ENCODE results near the gene RLN3. TPM values are rescaled to one million over a fixed set of nuclear protein-coding genes. Genes with fewer than 3 reads are reported as not detected.

The RLN3 gene
- total RNA-seq, 1 donor from 2014 or later: not detected

GRCh38 chr19:14054099-14054498, 26.2 kb downstream of the RLN3 start:
- DNase-seq (ENCODE audit: low read depth): no peak

DNA sequence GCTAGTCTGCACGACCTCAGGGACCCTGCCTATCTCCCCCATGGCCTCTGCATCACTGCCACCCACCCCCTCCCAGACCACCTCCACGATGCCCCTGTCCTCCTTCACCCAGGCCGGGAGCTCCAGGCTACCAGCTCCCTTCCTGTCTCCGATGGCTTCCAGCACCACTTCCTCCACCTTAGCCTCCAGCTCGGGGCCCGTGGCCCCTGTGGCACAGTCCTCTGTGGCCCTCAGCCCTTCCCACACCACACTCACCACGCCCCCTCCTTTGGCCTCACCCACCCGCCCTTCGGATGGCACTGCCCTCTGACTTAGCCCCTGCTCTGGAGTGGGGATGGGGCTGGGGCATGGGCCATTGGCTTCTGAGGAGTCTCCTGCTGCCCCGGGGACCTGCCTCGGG, 26.8 kb downstream of the RLN3 start:
- no peak for DNase-seq (ENCODE audit: low read depth)

GRCh38 chr19:14055396-14055795, 27.4 kb downstream of the RLN3 start:
- DNase-seq (ENCODE audit: low read depth): no peak

DNA sequence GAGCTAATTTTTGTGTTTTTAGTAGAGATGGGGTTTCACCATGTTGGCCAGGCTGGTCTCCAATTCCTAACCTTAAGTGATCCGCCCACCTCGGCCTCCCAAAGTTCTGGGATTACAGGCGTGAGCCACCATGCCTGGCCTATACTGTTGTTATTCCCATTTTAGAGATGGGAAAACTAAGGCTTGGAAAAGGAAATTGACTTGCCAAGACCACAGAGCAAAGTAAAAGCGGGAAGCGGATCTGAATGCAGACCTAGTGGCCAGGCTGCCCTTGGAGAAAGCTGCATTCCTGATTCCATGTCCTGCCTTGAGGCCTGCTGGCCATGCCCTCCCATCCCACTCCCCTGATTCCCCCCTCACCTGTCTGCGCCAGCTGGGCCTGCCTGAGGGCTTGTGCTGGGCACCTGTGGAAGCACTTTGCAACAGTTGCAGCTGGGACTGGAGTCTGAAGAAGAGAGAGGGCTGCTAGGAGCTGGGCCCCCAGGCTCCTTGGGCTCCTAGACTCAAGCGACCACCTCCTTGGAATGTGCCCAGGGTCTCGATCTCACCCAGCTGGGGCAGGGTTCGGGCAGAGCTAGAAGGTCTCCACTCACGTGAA, 28.2 kb downstream of the RLN3 start:
- no peak for DNase-seq (ENCODE audit: low read depth)

GRCh38 chr19:14056741-14057356, 28.9 kb downstream of the RLN3 start:
- DNase-seq (ENCODE audit: low read depth): no peak

DNA sequence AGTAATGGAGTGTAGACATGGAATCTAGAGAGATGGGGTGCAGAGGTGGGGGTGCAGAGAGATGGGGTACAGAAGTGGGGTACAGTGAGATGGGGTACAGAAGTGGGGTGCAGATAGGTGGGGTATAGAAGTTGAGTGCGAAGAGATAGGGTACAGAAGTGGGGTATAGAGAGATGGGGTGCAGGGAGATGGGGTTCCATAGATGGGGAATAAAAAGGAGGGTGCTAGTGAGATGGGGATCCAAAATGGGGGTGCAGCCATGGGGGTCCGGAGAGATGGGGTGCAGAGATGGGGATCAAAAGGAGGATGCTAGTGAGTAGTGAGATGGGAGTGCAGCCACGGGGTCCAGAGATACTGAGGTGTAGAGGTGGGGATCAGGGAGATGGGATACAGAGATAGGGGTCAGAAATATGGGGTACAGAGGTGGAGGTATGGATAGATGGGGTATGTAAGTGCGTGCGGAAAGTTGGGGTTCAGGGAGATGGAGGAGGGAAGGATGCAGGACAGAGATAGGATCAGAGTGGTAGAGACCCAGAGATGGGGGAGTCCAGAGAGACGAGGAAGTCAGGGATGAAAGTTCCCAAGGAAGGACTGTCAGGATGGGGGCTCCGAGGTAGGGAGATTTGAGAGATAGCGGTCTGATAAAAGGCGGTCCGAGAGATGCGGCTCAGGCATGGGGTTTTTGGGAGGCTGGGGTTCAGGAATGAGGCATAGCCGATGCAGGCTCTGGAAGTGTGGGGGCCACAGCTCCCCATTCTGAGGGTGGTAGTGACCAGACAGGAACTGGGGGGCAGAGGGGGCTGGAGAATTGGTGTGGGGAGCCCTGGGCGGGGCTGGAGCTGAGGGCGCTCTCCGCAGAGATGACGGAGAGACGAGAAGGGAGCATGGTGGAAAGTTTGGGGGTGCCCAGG, 30.5 kb downstream of the RLN3 start:
- no peak for DNase-seq (ENCODE audit: low read depth)

DNA sequence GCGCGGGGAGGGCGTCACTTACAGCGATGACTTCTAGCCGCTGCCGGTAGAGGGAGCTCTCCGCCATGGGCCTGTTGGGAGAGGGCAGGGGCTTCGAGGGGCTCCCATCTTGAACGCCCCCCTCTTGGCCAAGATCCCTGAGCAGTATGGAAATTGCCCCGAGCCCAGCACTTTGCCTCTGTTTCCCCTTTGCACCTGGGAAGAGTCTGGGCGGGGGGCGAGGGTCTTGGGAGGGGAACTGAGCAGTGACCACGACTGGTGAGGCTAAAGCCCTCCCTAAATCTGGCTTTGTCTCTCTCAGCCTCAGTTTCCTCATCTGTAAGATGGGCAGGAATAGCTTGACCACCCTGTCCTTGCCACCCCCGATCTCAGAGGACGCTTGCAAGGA, 31.1 kb downstream of the RLN3 start:
- no peak for DNase-seq (ENCODE audit: low read depth)

- no peak for DNase-seq (ENCODE audit: low read depth)
These were observed 31.8 kb downstream of the RLN3 start for GRCh38 chr19:14059652-14060155.

- no peak for DNase-seq (ENCODE audit: low read depth)
These were observed 33.3 kb downstream of the RLN3 start for GRCh38 chr19:14061081-14061749.

DNA sequence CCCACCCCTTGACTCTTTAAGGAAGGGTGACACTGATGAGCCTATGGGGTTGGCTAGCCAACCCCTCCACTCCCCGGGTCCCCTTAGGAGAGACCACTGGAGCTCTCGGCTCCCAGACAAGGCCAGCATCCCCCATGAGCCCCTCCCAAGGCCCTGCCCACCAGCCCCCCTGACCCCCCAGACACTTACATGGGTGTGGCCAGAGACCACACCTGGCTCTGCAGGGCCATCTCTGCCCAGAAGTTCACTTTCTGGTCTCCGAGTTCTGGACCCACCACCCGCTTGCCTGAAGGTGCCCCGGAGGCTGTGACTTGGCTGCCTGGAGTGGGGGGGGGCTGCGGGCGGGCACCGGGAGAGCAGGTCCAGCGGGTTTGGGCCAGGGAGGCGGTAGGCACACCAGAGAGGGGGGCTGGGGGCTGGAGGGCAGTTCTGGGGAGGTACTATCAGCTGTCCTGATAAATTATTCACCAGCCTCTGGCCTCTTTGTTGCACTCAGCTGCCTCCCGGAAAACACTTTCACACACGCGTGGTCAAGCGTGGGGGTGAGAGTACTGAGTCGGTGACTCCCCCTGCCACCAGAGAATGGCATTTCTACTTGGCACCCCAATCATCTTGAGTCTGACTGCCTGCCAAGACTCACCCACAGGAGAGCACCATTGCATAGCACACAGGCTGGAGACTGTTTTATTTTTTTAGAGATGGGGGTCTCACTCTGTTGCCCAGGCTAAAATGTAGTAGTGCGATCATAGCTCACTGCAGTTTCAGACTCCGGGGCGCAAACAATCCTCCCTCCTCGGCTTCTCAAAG, 34.0 kb downstream of the RLN3 start, which contains the start of gene PALM3:
Gene PALM3, minus strand, starts transcription at position 326 of the 807 bp plus-strand sequence. Its CDS starts 96 bp downstream, at position 230.
- DNase-seq (ENCODE audit: low read depth): peak; percentile 77

DNA sequence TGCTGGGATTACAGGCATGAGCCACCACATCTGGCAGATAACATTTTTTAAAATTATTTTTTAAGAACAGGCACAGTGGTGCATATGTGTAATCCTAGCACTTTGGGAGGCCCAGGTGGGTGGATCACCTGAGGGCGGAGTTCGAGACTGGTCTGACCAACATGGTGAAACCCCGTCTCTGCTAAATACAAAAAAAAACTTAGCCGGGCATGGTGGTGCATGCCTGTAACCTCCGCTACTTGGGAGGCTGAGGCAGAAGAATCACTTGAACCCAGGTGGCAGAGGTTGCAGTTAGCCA, 34.6 kb downstream of the RLN3 start:
- no peak for DNase-seq (ENCODE audit: low read depth)

GRCh38 chr19:14063105-14063504, 35.2 kb downstream of the RLN3 start:
- DNase-seq (ENCODE audit: low read depth): no peak

DNA sequence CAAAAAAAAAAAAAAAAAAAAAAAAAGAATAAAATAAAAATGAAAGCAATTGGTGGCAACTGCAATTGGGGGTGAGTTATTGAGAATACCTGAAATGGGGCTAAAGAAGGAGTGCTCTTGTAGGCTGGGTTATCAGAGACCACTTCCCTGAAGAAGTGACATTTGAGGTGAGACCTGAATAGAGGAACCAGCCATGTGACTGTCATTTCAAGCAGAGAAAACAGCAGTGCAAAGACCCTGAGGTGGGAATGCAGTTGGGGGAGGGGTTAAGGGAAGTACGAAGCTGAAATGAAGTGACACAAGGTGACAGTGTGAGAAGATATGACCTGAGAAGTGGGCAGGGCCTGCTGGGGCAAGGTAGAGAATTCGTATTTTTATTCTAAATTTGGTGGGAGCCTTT, 38.2 kb downstream of the RLN3 start:
- DNase-seq (ENCODE audit: low read depth): no peak

- no peak for DNase-seq (ENCODE audit: low read depth)
These were observed 42.5 kb downstream of the RLN3 start for GRCh38 chr19:14070268-14071050.

- no peak for DNase-seq (ENCODE audit: low read depth)
These were observed 44.8 kb downstream of the RLN3 start, which contains the start of gene MISP3 for GRCh38 chr19:14072535-14073260. Gene MISP3 (plus strand): TSS chr19:14072786. CDS start chr19:14073310, 524 bp downstream.

GRCh38 chr19:14073261-14073924, 45.4 kb downstream of the RLN3 start:
- DNase-seq (ENCODE audit: low read depth): no peak

DNA sequence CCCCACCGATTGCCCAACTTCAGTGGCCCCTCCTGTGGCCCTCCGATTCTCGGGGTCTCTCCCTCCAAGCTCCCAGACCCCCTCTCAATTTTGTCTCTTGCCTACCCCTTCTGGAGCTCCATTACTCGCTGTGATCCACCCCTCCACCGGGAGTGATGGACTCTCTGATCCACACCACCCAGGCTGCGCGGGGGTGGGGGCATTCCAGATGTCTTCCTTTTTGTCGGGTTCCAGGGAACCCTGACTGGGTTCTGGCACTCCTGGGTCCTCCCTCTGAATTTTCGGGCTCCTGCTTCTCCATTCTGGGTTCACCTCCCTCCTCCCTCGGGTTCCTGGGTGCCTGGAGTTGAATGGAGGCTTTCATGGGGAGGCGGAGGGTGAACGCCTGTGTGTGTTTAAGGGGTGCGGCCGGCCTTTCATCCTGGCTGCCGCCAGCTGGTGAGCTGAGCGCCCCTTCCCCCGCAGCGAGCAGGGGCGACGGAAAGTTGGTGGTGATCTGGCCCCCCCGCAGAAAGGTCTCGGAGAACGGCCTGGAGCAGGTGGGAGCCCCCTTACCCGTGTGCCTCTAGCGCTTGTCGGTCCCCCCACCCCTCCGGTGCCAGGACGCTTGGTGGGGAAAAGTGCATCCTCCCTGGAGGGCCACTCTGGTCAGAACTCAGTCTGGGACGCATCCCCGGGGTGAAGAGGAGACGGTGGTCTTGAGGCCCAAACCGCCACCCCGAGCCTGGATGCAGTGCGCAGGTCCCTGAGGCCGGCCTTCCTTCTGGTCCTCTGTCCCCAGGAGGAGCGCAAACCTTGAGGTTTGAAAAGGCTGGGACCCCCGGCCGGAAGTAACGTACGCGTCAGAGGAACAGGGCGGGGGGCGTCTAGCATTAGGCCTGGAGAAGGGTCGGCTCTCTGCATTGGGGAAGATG, 46.2 kb downstream of the RLN3 start:
- no peak for DNase-seq (ENCODE audit: low read depth)

- DNase-seq (ENCODE audit: low read depth): no peak
These were observed 50.5 kb downstream of the RLN3 start for GRCh38 chr19:14078411-14078810.

Measured in renal cortical epithelial cell (primary cell).